DND-41 (cell line): ENCODE results near the gene CTSF.

Experiments used
- CTCF ChIP-seq: IDR thresholded peaks from 2 replicates; pipeline ENCODE4 v1.5.1; 2012; ENCODE audit warnings: borderline replicate concordance, low read length, moderate library complexity, mild to moderate bottlenecking; ENCODE audit not compliant: poor library complexity, severe bottlenecking; ENCODE audit errors: extremely low read depth
- EZH2 ChIP-seq: IDR thresholded peaks from 3 replicates; pipeline ENCODE4 v1.6.1; 2012; ENCODE audit warnings: borderline replicate concordance, low read depth, mild to moderate bottlenecking, moderate library complexity, low read length, inconsistent platforms; ENCODE audit not compliant: severe bottlenecking

GRCh38 chr11:66600219-66600618 lies 31.8 kb upstream of the CTSF start:
- TF ChIP-seq CTCF, result no peak
- TF ChIP-seq EZH2, result no peak
